SU-DHL-6 (cell line): ENCODE data around the gene EHBP1L1.
"Not testable (repeated sequence)": the region's sequence is repeated elsewhere in the genome, so short reads cannot be mapped to it uniquely, and the experiment has no call there.

ENCODE experiments used
- H2AFZ ChIP-seq: fragments of 200-600 bp; sonication (generic); 2 replicates; pipeline ENCODE4 v1.6.1; 2014; ENCODE audit warnings: low read depth, mild to moderate bottlenecking, moderate library complexity, mixed read lengths, antibody characterized with exemption, low read length; ENCODE audit not compliant: severe bottlenecking
- H3F3A ChIP-seq: fragments of 200-600 bp; shearing (Covaris generic); 2 replicates; pipeline ENCODE4 v1.6.0; 2016; ENCODE audit warnings: antibody characterized with exemption, mild to moderate bottlenecking; ENCODE audit not compliant: insufficient read depth
- H3K27ac ChIP-seq: fragments of 200-600 bp; sonication (generic); 2 replicates; pipeline ENCODE4 v1.5.1; 2016; ENCODE audit warnings: low read depth, mild to moderate bottlenecking, low read length, moderate library complexity, mixed read lengths
- H3K27me3 ChIP-seq: fragments of 200-600 bp; sonication (generic), shearing (Covaris generic); 2 replicates; pipeline ENCODE4 v1.6.0; 2014; ENCODE audit warnings: mild to moderate bottlenecking, low read length
- H3K36me3 ChIP-seq: fragments of 200-600 bp; sonication (generic); 2 replicates; pipeline ENCODE4 v1.6.1; 2014; ENCODE audit warnings: mild to moderate bottlenecking, low read length, mixed read lengths
- H3K4me2 ChIP-seq: fragments of 300-600, 200-600 bp; shearing (Covaris generic), sonication (generic); 2 replicates; pipeline ENCODE4 v1.6.0; 2014; ENCODE audit warnings: low read length, low read depth, mild to moderate bottlenecking; ENCODE audit not compliant: poor library complexity, severe bottlenecking
- H3K4me3 ChIP-seq: fragments of 200-600 bp; sonication (generic); 2 replicates; pipeline ENCODE4 v1.5.1; 2014; ENCODE audit warnings: antibody characterized with exemption, low read length, mild to moderate bottlenecking, mixed read lengths; ENCODE audit not compliant: insufficient read depth, poor library complexity, severe bottlenecking
- H3K79me2 ChIP-seq: fragments of 200-600 bp; sonication (generic); 2 replicates; pipeline ENCODE4 v1.6.1; 2014; ENCODE audit warnings: mild to moderate bottlenecking, low read length, moderate library complexity; ENCODE audit not compliant: insufficient read depth
- H3K9ac ChIP-seq: fragments of 200-600 bp; sonication (generic); 2 replicates; pipeline ENCODE4 v1.7.0; 2014; ENCODE audit warnings: mild to moderate bottlenecking, low read length
- H3K9me2 ChIP-seq: fragments of 200-600 bp; sonication (generic); replicated peaks from 2 replicates; pipeline ENCODE4 v1.6.1; 2014; ENCODE audit warnings: low read length; ENCODE audit not compliant: insufficient read depth
- H3K9me3 ChIP-seq: fragments of 200-600 bp; sonication (generic); 2 replicates; pipeline ENCODE4 v1.6.1; 2014; ENCODE audit warnings: low read length, mixed read lengths; ENCODE audit not compliant: insufficient read depth
- H4K20me1 ChIP-seq: fragments of 200-600 bp; sonication (generic); 2 replicates; pipeline ENCODE4 v1.6.1; 2014; ENCODE audit warnings: low read depth, mild to moderate bottlenecking, antibody characterized with exemption, low read length, moderate library complexity, mixed read lengths
- CTCF ChIP-seq: fragments of 200-600 bp; sonication (generic); IDR thresholded peaks from one replicate; pipeline ENCODE4 v1.5.1; 2017; ENCODE audit warnings: antibody characterized with exemption, mild to moderate bottlenecking, low read length, moderate library complexity; ENCODE audit not compliant: insufficient read depth, poor library complexity, severe bottlenecking
- EZH2phosphoT487 ChIP-seq: fragments of 200-600 bp; sonication (generic), shearing (Covaris generic); conservative IDR thresholded peaks from 2 replicates; pipeline ENCODE4 v1.6.1; 2018; ENCODE audit warnings: mild to moderate bottlenecking, antibody characterized with exemption, low read length, moderate library complexity, mixed read lengths

Gene EHBP1L1

GRCh38 chr11:65637794-65638419, 62.1 kb downstream of the EHBP1L1 start, which contains the start of gene SIPA1:
SIPA1 (plus strand) TSS chr11:65638101; CDS start chr11:65640922, 2,821 bp downstream.
- no peaks in the 10 kb centered on the region for H3K36me3 ChIP-seq

GRCh38 chr11:65639228-65639597, 63.4 kb downstream of the EHBP1L1 start:
- Histone ChIP-seq H3K4me2 (peak overlapping the region; percentile 77), H3F3A (peaks cover 23% of the 10 kb centered on the region), H3K4me3 (peak overlapping the region; percentile 70), H3K9ac (peak overlapping the region; percentile 76), H3K27ac (peak overlapping the region; percentile 90)
- H3K79me2 ChIP-seq, H4K20me1 ChIP-seq, H2AFZ ChIP-seq, H3K27me3 ChIP-seq, H3K9me2 ChIP-seq, H3K36me3 ChIP-seq, H3K9me3 ChIP-seq: not testable (repeated sequence)

More at GRCh38 chr11:65637794-65638419, 62.1 kb downstream of the EHBP1L1 start, which contains the start of gene SIPA1:
- no peaks in the 10 kb centered on the region for H3K9me3 ChIP-seq
- no peak for TF ChIP-seq EZH2phosphoT487
- TF ChIP-seq CTCF = no peak
- H3K27me3 ChIP-seq = no peaks in the 10 kb centered on the region
- H3K9me2 ChIP-seq = no peaks in the 10 kb centered on the region
- no peak within 1 kb of the TSS for H2AFZ ChIP-seq
- peak within 1 kb of the TSS; percentile 70 for H3K4me3 ChIP-seq
- no peaks in the 10 kb centered on the region for H3K79me2 ChIP-seq
- H4K20me1 ChIP-seq = no peaks in the 10 kb centered on the region
- H3K4me2 ChIP-seq = peak within 1 kb of the TSS; percentile 77
- H3F3A ChIP-seq = peaks cover 23% of the 10 kb centered on the region
- H3K27ac ChIP-seq = peak within 1 kb of the TSS; percentile 90
- peak within 1 kb of the TSS; percentile 76 for H3K9ac ChIP-seq

- H3K4me2 ChIP-seq = peak overlapping the region; percentile 77
- H3K36me3 ChIP-seq = no peaks in the 10 kb centered on the region
- H3K79me2 ChIP-seq = no peaks in the 10 kb centered on the region
- peaks cover 23% of the 10 kb centered on the region for H3F3A ChIP-seq
- peak overlapping the region; percentile 36 for H3K4me3 ChIP-seq
- H3K27me3 ChIP-seq = no peaks in the 10 kb centered on the region
- no peak overlapping the region for H2AFZ ChIP-seq
- H3K9me3 ChIP-seq = no peaks in the 10 kb centered on the region
- peak overlapping the region; percentile 76 for H3K9ac ChIP-seq
- H3K27ac ChIP-seq = peak overlapping the region; percentile 90
- H4K20me1 ChIP-seq = no peaks in the 10 kb centered on the region
- H3K9me2 ChIP-seq = no peaks in the 10 kb centered on the region
- TF ChIP-seq CTCF (no peak), EZH2phosphoT487 (no peak)
Observed at GRCh38 chr11:65639623-65640482, 64.0 kb downstream of the EHBP1L1 start.
